Esophagus mucosa (tissue), 1 donor: ENCODE measurements around the gene CRK. TPM values are rescaled to one million over a fixed set of nuclear protein-coding genes. Genes with fewer than 3 reads are reported as not detected.
"Not testable (repeated sequence)": the region's sequence is repeated elsewhere in the genome, so short reads cannot be mapped to it uniquely, and the experiment has no call there.

Source experiments
- ATAC-seq: fragments of 200-7000 bp; cut with Tn5 transposase; one replicate; pipeline ENCODE4 v1.9.1; 2020
- total RNA-seq: library from RNA; stranded (reverse); gene quantifications from one replicate; pipeline ENCODE4 v1.2.4, GENCODE V29; 2023
- donor health status: DM: yes; HTN: yes; CAD: no.

CRK gene
- total RNA-seq, 1 donor from 2014 or later, result 42.2 TPM

DNA sequence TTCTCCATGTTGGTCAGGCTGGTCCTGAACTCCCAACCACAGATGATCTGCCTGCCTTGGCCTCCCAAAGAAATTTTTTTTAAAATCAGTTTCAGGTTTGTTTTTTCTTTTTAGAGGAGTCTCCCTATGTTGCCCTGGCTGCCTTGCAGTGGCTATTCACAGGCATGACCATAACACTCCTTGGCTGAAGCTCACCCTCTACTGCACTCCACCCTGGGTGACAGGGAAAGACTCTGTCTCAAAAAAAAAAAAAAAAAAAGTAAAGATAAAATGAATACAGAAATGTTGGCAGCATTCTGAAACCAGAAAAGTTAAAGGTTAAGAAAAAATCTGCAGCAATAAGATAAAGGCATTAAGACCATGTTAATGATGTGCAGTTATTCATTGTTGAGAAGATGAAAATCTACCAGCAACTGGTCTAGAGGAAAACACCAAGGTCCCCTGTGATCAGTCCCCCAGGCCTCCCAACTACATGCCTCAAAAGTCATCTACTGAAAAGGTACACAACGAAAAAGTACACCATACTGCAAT is 71.1 kb downstream of the CRK start:
- ATAC-seq, result no peak

DNA sequence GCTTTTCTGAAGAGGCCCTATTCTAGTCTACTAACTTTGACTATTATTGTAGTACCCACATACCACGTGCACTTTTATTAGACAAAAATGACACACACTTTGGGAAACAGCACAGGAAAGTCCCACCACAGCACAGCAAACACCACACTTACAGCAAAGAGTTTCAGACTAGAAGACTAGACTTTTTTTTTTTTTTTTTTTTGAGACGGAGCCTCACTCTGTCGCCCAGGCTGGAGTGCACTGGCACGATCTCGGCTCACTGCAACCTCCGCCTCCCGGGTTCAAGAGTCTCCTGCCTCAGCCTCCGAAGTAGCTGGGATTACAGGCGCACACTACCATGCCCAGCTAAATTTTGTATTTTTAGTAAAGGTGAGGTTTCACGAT is 76.1 kb downstream of the CRK start:
- ATAC-seq, result no peak

DNA sequence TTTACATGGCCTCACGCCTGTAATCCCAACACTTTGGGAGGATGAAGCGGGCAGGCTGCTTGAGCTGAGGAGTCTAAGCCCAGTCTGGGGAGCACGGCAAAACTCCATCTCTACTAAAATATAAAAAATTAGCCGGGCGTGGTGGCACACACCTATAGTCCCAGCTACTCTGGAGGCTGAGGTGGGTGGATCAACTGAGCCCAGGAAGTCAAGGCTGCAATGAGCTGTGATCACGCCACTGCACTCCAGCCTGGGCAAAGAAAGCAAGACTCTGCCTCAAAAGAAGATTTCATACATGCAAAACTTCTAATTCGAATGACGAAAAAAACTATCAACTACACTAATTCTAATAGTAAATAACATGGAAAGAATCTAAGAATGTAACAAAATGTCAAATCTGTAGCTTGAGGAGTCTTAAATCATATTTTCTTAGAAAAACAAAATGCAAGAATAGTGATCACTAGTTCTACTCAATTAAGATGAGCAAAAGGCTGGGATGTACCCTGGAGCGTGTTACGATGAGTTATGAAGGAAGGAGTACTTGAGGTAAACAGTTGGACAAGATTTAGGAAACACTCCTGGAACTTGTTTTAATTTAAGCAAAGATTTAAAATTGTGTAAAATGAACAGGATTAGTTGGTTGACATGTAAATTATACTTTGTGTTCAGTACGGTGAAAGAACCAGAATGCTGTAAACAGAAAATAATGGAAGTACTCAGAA is 76.7 kb downstream of the CRK start:
- no peak for ATAC-seq

DNA sequence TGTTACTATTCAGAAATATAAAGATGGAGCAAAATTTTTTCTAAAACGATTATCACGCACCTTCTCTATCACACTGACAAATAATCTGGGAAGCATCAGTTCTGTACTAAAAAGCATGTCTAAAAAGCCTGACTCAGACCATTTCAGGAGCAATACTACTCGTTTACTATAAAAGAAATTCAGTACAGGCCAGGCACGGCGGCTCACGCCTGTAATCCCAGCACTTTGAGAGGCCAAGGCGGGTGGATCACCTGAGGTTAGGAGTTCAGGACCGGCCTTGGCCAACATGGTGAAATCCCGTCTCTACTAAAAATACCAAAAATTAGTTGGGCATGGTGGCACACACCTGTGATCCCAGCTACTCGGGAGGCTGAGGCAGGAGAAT is 77.6 kb downstream of the CRK start:
- not testable (repeated sequence) for ATAC-seq

GRCh38 chr17:1377334-1377733 is 78.7 kb downstream of the CRK start:
- no peak for ATAC-seq

- no peak for ATAC-seq
These were observed 80.0 kb downstream of the CRK start for GRCh38 chr17:1376061-1376460.

DNA sequence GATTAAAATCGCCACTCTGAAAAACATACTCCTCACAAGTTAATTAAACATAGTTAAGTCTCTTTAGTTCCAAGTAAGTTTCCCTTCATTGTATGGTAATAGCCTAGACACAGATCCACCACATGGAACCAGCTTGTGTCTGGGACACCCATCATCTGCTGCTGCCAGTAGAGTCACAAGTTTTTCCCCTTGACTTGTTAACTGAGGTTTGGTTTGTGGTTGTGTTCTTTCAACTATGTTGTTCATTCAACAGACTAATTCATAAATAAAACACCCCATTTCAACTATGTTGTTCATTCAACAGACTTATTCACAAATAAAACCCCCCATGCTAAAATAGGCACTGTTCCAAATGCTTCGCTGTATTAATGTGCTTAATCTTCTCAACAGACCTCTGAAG is 80.4 kb downstream of the CRK start:
- ATAC-seq, result no peak

GRCh38 chr17:1374431-1375177 is 81.4 kb downstream of the CRK start:
- no peak for ATAC-seq

DNA sequence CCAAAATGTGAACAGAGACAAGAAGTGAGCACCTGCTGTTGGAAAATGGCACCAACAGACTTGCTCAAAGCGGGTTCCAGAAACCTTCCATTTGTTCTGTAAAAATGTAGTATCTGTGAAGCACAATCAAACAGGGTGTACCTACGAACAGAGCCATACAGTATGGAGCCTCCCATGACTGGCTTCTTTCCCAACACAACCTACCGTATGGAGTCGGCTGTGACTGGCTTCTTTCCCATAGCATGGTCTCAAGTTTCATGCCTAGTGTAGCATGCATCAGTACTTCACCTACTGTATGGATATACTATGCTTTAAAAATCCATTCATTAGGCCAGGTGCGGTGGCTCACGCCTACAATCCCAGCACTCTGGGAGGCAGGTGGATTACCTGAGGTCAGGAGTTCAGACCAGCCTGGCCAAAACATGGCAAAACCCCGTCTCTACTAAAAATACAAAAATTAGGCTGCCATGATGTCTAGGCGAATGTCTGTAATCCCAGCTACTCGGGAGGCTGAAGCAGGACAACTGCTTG is 82.3 kb downstream of the CRK start:
- no peak for ATAC-seq

DNA sequence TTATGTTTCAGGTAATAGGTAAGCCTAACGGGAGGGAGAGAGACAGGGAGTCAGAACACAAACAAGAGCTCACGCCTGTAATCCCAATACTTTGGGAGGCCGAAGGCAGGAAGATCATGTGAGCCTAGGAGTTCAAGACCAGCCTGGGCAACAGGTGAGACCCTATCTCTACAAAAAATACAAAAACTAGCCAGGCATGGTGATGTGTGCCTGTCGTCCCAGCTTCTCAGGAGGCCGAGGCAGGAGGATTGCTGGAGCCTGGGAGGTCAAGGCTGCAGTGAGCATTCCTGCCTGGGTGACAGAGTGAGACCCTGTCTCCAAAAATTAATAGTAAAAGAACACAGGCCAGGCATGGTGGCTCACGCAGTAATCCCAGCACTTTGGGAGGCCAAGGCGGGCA is 83.4 kb downstream of the CRK start:
- no peak for ATAC-seq

DNA sequence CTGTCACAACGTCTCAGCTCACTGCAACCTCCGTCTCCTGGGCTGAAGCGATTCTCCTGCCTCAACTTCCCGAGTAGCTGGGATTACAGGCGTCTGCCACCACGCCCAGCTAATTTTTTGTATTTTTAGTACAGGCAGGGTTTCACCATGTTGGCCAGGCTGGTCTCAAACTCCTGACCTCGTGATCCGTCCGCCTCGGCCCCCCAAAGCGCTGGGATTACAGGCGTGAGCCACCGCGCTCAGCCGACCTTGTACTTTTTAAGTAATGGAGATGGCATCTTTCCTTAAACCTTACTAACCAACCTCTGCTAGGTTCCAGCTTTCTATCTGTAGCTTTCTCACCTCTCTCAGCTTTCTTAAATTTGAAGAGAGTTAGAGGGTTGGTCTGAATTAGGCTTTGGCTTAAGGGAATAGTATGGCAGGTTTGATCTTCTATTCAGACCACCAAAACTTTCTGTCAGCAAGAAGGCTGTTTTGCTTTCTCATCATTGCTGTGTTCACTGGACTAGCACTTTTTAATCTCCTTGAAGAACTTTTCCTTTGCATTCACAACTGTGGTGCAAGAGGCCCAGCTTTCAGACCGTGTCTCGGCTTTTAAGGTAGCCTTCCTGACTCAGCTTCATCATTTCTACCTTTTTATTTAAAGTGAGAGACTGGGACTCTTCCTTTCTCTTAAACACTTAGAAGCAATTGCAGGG is 84.0 kb downstream of the CRK start:
- no peak for ATAC-seq

Other genes starting within 250 kb of the CRK start
- gene BHLHA9, start 185.8 kb downstream of the CRK start, total RNA-seq, result not detected
- not detected for gene TRARG1, start 176.6 kb downstream of the CRK start, total RNA-seq
- gene YWHAE, start 56.0 kb downstream of the CRK start, total RNA-seq, result 483 TPM
- gene MYO1C, start 36.5 kb upstream of the CRK start, total RNA-seq, result 94.2 TPM
- gene INPP5K, start 60.4 kb upstream of the CRK start, total RNA-seq, result 21.4 TPM
- gene PITPNA, start 106.6 kb upstream of the CRK start, total RNA-seq, result 94.4 TPM
- 3.6 TPM for gene SLC43A2, start 172.6 kb upstream of the CRK start, total RNA-seq
- 2.3 TPM for gene SCARF1, start 189.5 kb upstream of the CRK start, total RNA-seq
- gene RILP, start 193.6 kb upstream of the CRK start, total RNA-seq, result 5.3 TPM
- 171 TPM for gene PRPF8, start 228.6 kb upstream of the CRK start, total RNA-seq